Right renal cortex interstitium (tissue), 3 donors: ENCODE data around the gene UQCC3. TPM values are rescaled to one million over a fixed set of nuclear protein-coding genes. Genes with fewer than 3 reads are reported as not detected.
A peak's percentile ranks its signal among the peaks of the same experiment; 100 is the strongest.
"Not testable (repeated sequence)": the region's sequence is repeated elsewhere in the genome, so short reads cannot be mapped to it uniquely, and the experiment has no call there.

Experiments
- DNase-seq, 3 donors: peaks; one replicate each; pipeline ENCODE4 v3.0.0-alpha.2; 2013; ENCODE audit warnings: low read depth in 3 of 3, low spot score in 2 of 3
- polyA plus RNA-seq, 3 donors: library from polyadenylated mRNA; unstranded; fragments of 120-200 nt; gene quantifications; one replicate each; pipeline ENCODE4 v1.2.1, GENCODE V29; 2013; ENCODE audit not compliant: insufficient read length in 3 of 3

The UQCC3 gene, protein sequence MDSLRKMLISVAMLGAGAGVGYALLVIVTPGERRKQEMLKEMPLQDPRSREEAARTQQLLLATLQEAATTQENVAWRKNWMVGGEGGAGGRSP
- 1 to 10 TPM; 6.6 to 8.4 (median 6.8) TPM for polyA plus RNA-seq

GRCh38 chr11:62671608-62672389, at the start of gene UQCC3, which contains the start of gene LBHD1:
TSS of gene UQCC3 (plus strand) at chr11:62671673. CDS start at chr11:62671746, 73 bp downstream.
TSS of gene LBHD1 (minus strand) at chr11:62672267. CDS start at chr11:62670031, 2,236 bp downstream.
- peak in 1 of 3 donors; percentile 68 for DNase-seq

- DNase-seq: no peak
Measured at GRCh38 chr11:62622476-62623089, 48.9 kb upstream of the UQCC3 start.

DNA sequence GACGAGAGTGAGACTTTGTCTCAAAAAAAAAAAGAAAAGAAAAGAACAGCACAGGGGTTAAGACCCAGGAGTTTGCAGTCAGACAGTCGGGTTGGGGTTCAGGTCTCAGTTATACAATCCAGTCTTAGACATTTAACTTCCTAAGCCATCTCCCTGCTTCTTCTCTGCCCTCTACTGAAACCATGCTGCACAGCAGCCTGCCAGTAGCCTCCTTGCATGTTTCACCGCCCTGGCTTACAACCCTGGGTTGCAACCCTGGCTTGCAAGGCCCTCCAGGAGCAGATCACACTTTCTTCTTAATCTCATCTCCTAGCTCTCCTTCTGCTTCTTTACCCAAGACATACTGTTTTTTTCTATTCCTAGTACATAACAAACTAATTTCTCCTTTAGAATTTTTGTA, 43.8 kb upstream of the UQCC3 start:
- no peak for DNase-seq

GRCh38 chr11:62632492-62632891, 39.0 kb upstream of the UQCC3 start:
- no peak for DNase-seq

DNA sequence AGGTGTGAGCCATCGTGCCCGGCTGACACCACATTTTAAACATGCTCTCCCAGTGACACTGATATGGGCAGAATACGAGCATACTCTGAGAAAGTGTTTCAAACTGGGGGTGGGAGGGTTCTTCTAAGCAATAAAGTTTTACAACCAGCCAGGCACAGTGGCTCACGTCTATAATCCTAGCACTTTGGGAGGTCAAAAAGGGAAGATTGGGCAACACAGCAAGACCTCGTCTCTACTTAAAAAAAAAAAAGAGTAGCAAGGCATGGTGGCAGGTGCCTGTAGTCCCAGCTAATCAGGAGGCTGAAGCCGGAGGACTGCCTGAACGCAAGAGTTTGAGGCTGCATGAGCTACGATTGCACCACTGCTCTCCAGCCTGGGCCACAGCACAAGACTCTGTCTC, 27.3 kb upstream of the UQCC3 start:
- DNase-seq: no peak

DNA sequence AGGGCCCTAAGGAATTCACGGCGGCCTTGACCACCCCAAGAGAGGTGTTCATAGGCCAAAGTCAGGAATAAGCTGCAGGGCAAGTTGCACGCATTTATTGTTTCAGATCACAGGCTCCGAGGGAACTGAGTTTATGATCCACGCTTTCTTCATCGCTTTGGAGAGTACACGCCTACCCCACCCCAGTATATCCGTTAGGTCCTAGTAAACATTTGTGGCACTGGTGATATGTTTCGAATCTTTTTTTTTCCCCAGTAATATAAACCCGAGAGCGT, 25.9 kb upstream of the UQCC3 start:
- no peak for DNase-seq

GRCh38 chr11:62645946-62646824, 25.3 kb upstream of the UQCC3 start, which contains the start of gene GANAB:
TSS of gene GANAB (minus strand) at chr11:62646613. CDS start at chr11:62646599, 14 bp downstream.
- DNase-seq: peak; percentile 91 to 98 (median 93)

- DNase-seq: no peak
Measured at GRCh38 chr11:62646825-62647608, 24.5 kb upstream of the UQCC3 start.

DNA sequence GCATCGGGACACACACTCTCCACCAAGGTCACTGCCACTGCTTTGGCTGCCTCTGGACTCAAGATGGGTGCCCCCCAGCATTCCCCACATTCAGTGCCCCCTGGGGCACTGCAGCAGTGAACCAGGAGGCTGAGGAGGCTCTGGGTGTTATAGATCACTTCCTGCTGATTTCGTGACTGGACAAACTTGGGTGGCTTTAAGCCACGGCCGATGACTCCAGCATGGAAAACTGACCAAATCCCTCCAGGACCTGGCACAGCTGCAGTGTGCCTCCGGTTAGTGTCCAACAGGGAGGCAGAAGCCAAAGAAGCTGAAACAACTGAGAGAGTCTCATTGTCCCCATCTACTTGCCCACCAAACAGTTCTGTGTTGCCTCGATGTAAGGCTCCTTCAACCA, 23.9 kb upstream of the UQCC3 start:
- DNase-seq: no peak

- DNase-seq: no peak
Measured at GRCh38 chr11:62648185-62648966, 23.1 kb upstream of the UQCC3 start.

GRCh38 chr11:62648967-62649364, 22.5 kb upstream of the UQCC3 start:
- DNase-seq: no peak

DNA sequence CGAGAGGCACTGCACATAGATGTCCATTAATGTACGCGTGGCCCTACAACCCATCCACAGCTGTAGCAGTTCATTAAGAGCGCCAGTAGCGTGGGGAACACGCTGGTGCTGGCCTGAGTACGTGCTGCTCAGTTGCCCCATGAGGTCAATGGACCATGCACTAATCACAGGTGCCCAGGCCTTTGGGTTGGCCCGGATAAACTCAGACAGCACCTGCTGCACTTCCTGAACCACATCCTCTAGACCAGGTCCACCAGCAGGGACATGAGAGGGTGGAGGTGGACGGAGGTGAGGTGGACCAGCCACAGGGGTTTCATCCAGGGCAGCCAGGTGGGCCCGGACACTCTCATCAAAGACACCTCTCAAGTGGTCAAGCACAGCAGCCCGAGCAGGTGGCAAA, 22.0 kb upstream of the UQCC3 start:
- no peak for DNase-seq

- DNase-seq: not testable (repeated sequence)
Measured at GRCh38 chr11:62650283-62650682, 21.2 kb upstream of the UQCC3 start.

DNA sequence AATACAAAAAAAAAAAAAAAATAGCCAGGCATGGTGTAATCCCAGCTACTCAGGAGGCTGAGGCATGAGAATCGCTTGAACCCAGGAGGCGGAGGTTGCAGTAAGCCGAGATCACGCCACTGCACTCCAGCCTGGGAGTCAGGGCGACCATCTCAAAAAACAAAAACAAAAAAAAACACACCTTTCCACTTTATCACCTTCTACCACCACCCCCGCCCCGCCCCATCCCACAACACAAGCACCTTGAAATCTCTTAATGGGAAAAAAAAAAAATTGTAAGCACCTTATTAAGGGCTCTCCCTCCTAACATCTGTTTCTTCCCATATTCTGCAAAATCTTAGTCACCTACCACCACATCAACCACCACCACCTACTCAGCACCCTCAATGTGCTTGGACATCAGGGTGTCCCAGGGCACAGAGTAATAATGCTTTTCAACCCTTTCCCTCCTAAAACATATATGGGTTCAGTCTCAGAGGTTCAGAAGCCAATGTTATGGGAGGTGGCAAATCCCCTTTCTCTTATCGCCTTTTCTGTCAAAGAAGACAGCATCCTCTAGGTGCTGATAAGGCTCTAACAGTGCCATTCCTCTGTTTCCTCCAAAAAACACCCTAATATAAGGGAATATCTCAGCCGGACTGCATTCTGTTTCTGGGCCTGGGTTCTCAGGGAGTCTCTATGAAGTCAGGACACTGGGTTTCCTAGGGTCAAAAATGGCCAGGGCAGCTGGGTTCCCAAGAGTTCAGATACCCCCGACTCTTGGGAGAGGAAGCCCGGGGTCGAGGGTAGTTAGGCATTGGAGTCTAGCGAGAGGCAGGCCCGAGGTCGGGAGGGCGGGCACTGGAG, 19.1 kb upstream of the UQCC3 start:
- DNase-seq: no peak

DNA sequence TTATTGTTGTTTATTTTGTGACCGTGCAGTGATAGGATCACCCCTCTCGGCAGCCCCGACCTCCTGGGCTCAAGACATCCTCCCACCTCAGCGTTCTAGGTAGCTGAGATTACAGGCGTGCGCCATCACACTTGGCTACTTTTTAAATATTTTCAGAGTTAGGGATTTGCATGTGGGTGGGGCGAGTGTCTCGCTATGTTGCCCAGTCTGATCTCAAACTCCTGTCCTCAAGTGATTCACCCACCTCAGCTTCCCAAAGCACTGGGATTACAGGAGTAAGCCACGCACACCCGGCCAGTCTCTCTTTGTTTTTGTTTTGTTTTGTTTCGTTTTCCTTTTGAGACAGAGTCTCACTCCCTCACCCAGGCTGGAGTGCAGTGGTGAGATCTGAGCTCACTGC, 17.2 kb upstream of the UQCC3 start:
- DNase-seq: no peak

GRCh38 chr11:62656796-62657429, 14.6 kb upstream of the UQCC3 start:
- no peak for DNase-seq

DNA sequence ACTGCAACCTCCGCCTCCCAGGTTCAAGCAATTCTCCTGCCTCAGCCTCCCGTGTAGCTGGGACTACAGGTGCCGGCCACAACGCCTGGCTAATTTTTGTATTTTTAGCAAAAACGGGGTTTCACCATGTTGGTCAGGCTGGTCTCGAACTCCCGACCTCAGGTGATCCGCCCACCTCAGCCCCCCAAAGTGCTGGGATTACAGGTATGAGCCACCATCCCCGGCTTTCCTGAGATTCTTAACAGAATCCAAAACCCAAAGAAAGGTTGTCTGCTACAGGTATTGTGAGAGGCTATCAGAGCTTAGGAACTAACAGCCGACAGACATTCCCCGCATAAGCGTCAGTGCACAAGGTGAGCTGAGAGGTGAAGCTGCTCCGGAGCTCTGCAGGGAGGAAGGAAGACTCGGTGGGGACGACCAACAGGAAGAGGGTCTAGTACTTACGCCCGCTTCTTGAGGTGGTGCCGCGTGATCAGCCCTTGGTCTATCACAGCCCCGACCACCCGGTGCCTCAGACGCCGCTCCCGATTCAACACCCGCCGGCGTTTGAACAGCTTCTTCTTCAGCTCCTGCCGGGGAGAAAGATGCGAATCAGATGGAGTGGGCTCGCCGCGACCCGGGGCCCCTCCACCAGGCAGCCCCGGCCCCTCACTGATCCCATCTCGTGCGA, 6.9 kb upstream of the UQCC3 start:
- peak in 1 of 3 donors; percentile 68 for DNase-seq
